H9 (cell line): ENCODE data around the gene NR2C1. TPM values are rescaled to one million over a fixed set of nuclear protein-coding genes. Genes with fewer than 3 reads are reported as not detected.

Experiments
- DNase-seq: peaks from one replicate; pipeline ENCODE4 v3.0.0-alpha.2; 2017
- H2AFZ ChIP-seq: one replicate; pipeline ENCODE4 v1.6.1; 2013; ENCODE audit warnings: mild to moderate bottlenecking, low read length, control low read depth, moderate library complexity
- H2AK5ac ChIP-seq: 2 replicates; pipeline ENCODE4 v1.6.1; 2013; ENCODE audit warnings: low read length, control low read depth, mixed read lengths; ENCODE audit not compliant: insufficient read length
- H2BK120ac ChIP-seq: one replicate; pipeline ENCODE4 v1.6.1; 2013; ENCODE audit warnings: low read depth, mild to moderate bottlenecking, low read length, control low read depth, inconsistent platforms; ENCODE audit not compliant: poor library complexity, severe bottlenecking
- H2BK12ac ChIP-seq: 2 replicates; pipeline ENCODE4 v1.6.1; 2013; ENCODE audit warnings: low read length, control low read depth, mixed read lengths, low read depth; ENCODE audit not compliant: insufficient read length
- H2BK15ac ChIP-seq: 2 replicates; pipeline ENCODE4 v1.6.1; 2013; ENCODE audit warnings: low read depth, low read length, control low read depth
- H2BK20ac ChIP-seq: one replicate; pipeline ENCODE4 v1.6.1; 2013; ENCODE audit warnings: low read depth, mild to moderate bottlenecking, low read length, control low read depth, inconsistent platforms; ENCODE audit not compliant: poor library complexity, severe bottlenecking
- H2BK5ac ChIP-seq: 2 replicates; pipeline ENCODE4 v1.6.1; 2013; ENCODE audit warnings: low read length, control low read depth, mixed read lengths; ENCODE audit not compliant: insufficient read length
- H3K14ac ChIP-seq: 2 replicates; pipeline ENCODE4 v1.6.1; 2013; ENCODE audit warnings: low read length, control low read depth; ENCODE audit not compliant: insufficient read depth
- H3K18ac ChIP-seq: 2 replicates; pipeline ENCODE4 v1.6.1; 2013; ENCODE audit warnings: low read depth, mild to moderate bottlenecking, mixed read lengths, low read length, control low read depth; ENCODE audit not compliant: insufficient read length
- H3K23ac ChIP-seq: 2 replicates; pipeline ENCODE4 v1.6.1; 2013; ENCODE audit warnings: low read length, control low read depth, mixed read lengths, low read depth; ENCODE audit not compliant: insufficient read length
- H3K23me2 ChIP-seq: 2 replicates; pipeline ENCODE4 v1.6.1; 2013; ENCODE audit warnings: low read depth, mild to moderate bottlenecking, mixed read lengths, low read length, control low read depth; ENCODE audit not compliant: insufficient read length, poor library complexity, severe bottlenecking
- H3K27ac ChIP-seq: 2 replicates; pipeline ENCODE4 v1.5.1; 2013; ENCODE audit warnings: low read length, control low read depth, mixed read lengths, low read depth; ENCODE audit not compliant: insufficient read length
- H3K27me3 ChIP-seq: 2 replicates; pipeline ENCODE4 v1.6.1; 2013; ENCODE audit warnings: low read length, control low read depth, inconsistent platforms; ENCODE audit not compliant: insufficient read depth
- H3K4ac ChIP-seq: 2 replicates; pipeline ENCODE4 v1.6.1; 2013; ENCODE audit warnings: low read depth, mild to moderate bottlenecking, control low read depth, inconsistent platforms, low read length, moderate library complexity
- H3K4me1 ChIP-seq: 2 replicates; pipeline ENCODE4 v1.6.1; 2013; ENCODE audit warnings: low read length, control low read depth, inconsistent platforms; ENCODE audit not compliant: insufficient read depth
- H3K4me2 ChIP-seq: 2 replicates; pipeline ENCODE4 v1.6.1; 2013; ENCODE audit warnings: low read length, control low read depth, mixed read lengths; ENCODE audit not compliant: insufficient read length, insufficient read depth
- H3K56ac ChIP-seq: 2 replicates; pipeline ENCODE4 v1.6.1; 2013; ENCODE audit warnings: low read depth, mild to moderate bottlenecking, mixed read lengths, low read length, control low read depth; ENCODE audit not compliant: insufficient read length
- H3K79me1 ChIP-seq: 2 replicates; pipeline ENCODE4 v1.6.1; 2013; ENCODE audit warnings: low read depth, mild to moderate bottlenecking, moderate library complexity, low read length, control low read depth, inconsistent platforms; ENCODE audit not compliant: insufficient read depth, poor library complexity, severe bottlenecking
- H3K79me2 ChIP-seq: 2 replicates; pipeline ENCODE4 v1.6.1; 2013; ENCODE audit warnings: low read length, control low read depth, inconsistent platforms; ENCODE audit not compliant: insufficient read depth
- H3K9ac ChIP-seq: 2 replicates; pipeline ENCODE4 v1.6.1; 2013; ENCODE audit warnings: low read length, control low read depth, mixed read lengths; ENCODE audit not compliant: insufficient read length; ENCODE audit errors: extremely low read depth
- H3K9me3 ChIP-seq: one replicate; pipeline ENCODE4 v1.6.1; 2013; ENCODE audit warnings: low read depth, low read length, inconsistent platforms; ENCODE audit not compliant: control insufficient read depth
- H3T11ph ChIP-seq: one replicate; pipeline ENCODE4 v1.6.1; 2013; ENCODE audit warnings: mild to moderate bottlenecking, low read length, control low read depth, inconsistent platforms
- H4K20me1 ChIP-seq: one replicate; pipeline ENCODE4 v1.6.1; 2013; ENCODE audit not compliant: control insufficient read depth, insufficient read length, insufficient read depth
- H4K5ac ChIP-seq: 2 replicates; pipeline ENCODE4 v1.6.1; 2013; ENCODE audit warnings: low read depth, mild to moderate bottlenecking, mixed read lengths, low read length, control low read depth; ENCODE audit not compliant: insufficient read length
- H4K8ac ChIP-seq: replicated peaks from 2 replicates; pipeline ENCODE4 v1.6.1; 2013; ENCODE audit warnings: low read length, control low read depth, mixed read lengths, low read depth; ENCODE audit not compliant: insufficient read length
- H4K91ac ChIP-seq: 2 replicates; pipeline ENCODE4 v1.6.1; 2013; ENCODE audit warnings: low read depth, mild to moderate bottlenecking, moderate library complexity, mixed read lengths, low read length, control low read depth; ENCODE audit not compliant: insufficient read length
- H3K27ac Mint-ChIP-seq, 3 experiments: 2 replicates in 2 of 3; 3 replicates in 1 of 3; pipeline ENCODE4 v1.8.0; 2020 to 2021; ENCODE audit warnings: mixed read lengths in 3 of 3, mild to moderate bottlenecking in 1 of 3, moderate library complexity in 1 of 3
- H3K27me3 Mint-ChIP-seq: 2 replicates; pipeline ENCODE4 v1.8.0; 2021; ENCODE audit warnings: low read depth, mild to moderate bottlenecking, moderate library complexity, mixed read lengths
- H3K36me3 Mint-ChIP-seq, 3 experiments: 2 replicates in 2 of 3; 3 replicates in 1 of 3; pipeline ENCODE4 v1.8.0; 2020 to 2021; ENCODE audit warnings: low read depth in 3 of 3, mixed read lengths in 3 of 3; ENCODE audit not compliant: insufficient read depth in 1 of 3
- H3K4me1 Mint-ChIP-seq, 2 experiments: 2 replicates each; pipeline ENCODE4 v1.8.0; 2020; ENCODE audit warnings: mixed read lengths in 2 of 2
- H3K4me3 Mint-ChIP-seq, 2 experiments: 2 replicates in 1 of 2; 3 replicates in 1 of 2; pipeline ENCODE4 v1.8.0; 2020 to 2021; ENCODE audit warnings: mild to moderate bottlenecking in 2 of 2, mixed read lengths in 2 of 2, moderate library complexity in 1 of 2
- H3K9me3 Mint-ChIP-seq, 2 experiments: 2 replicates in 1 of 2; 3 replicates in 1 of 2; pipeline ENCODE4 v1.8.0; 2020; ENCODE audit warnings: mild to moderate bottlenecking in 2 of 2, mixed read lengths in 2 of 2, moderate library complexity in 1 of 2
- CTCF ChIP-seq: fragments of 200-600 bp; sonication (generic); conservative IDR thresholded peaks from 3 replicates; pipeline ENCODE4 v1.8.0; 2021; ENCODE audit warnings: antibody characterized with exemption, mild to moderate bottlenecking
- WGBS: extraction: QIAGEN DNeasy Blood & Tissue Kit; methylation state at CpG from one replicate; pipeline ENCODE4 v1.1.7; 2013; ENCODE audit warnings: missing lambda C conversion rate, low lambda C conversion rate, mixed read lengths; ENCODE audit not compliant: insufficient read length; ENCODE audit errors: extremely low coverage; 5-methylcytosine and 5-hydroxymethylcytosine counted together
- total RNA-seq: library from RNA; stranded (reverse); gene quantifications from 2 replicates; pipeline ENCODE4 v1.2.1, GENCODE V29; 2021

The NR2C1 gene
- total RNA-seq, 1 experiment from 2014 or later: 47.0 TPM

GRCh38 chr12:94988471-94988870, 84.9 kb downstream of the NR2C1 start:
- no peak overlapping the region for H3K23ac ChIP-seq
- H2BK5ac ChIP-seq: no peak overlapping the region
- H2BK15ac ChIP-seq: no peak overlapping the region
- Mint-ChIP-seq H3K27ac (peak overlapping the region in 2 of 3 experiments; percentile 41 to 79; a peak in 2 of 7 replicates), H3K4me3 (no peak overlapping the region), H3K4me1 (peaks cover 5 to 9% of the 10 kb centered on the region in 2 experiments), H3K36me3 (peaks cover 7 to 15% (median 11%) of the 10 kb centered on the region in 3 experiments; a peak in 6 of 7 replicates), H3K27me3 (no peaks in the 10 kb centered on the region), H3K9me3 (no peaks in the 10 kb centered on the region)
- no peaks in the 10 kb centered on the region; the same call in 1 of the 2 replicates for H3K4me1 ChIP-seq
- no CpG with 5 or more reads among the region's 6 CpGs for WGBS
- H3K9ac ChIP-seq: no peak overlapping the region
- no peak overlapping the region for H4K91ac ChIP-seq
- H3K27ac ChIP-seq: no peak overlapping the region
- no peak overlapping the region for H2BK12ac ChIP-seq
- H3K79me1 ChIP-seq: peaks cover 4% of the 10 kb centered on the region
- no peak overlapping the region for H3K14ac ChIP-seq
- H3K23me2 ChIP-seq: no peaks in the 10 kb centered on the region
- no peaks in the 10 kb centered on the region for H3K79me2 ChIP-seq
- TF ChIP-seq CTCF: no peak
- H2BK20ac ChIP-seq: no peak overlapping the region
- H4K8ac ChIP-seq: no peak overlapping the region
- no peak overlapping the region for H3K4ac ChIP-seq
- no peak overlapping the region for H3K18ac ChIP-seq
- no peak overlapping the region for H3K4me2 ChIP-seq
- no peak overlapping the region for H2AK5ac ChIP-seq
- no peak overlapping the region for H3T11ph ChIP-seq
- no peak overlapping the region for H3K56ac ChIP-seq
- H2BK120ac ChIP-seq: no peak overlapping the region
- H3K27me3 ChIP-seq: no peaks in the 10 kb centered on the region
- no peaks in the 10 kb centered on the region for H4K20me1 ChIP-seq
- no peaks in the 10 kb centered on the region for H3K9me3 ChIP-seq
- no peak for DNase-seq
- H4K5ac ChIP-seq: no peak overlapping the region
- H2AFZ ChIP-seq: no peak overlapping the region
